Natural killer cell (primary cell): ENCODE results near the gene COL11A2. TPM values are rescaled to one million over a fixed set of nuclear protein-coding genes. Genes with fewer than 3 reads are reported as not detected.

ENCODE experiments used
- ATAC-seq, 3 donors: fragments of 150-1000 bp in 2 of 3; fragments of 200-7000 bp in 1 of 3; cut with Tn5 transposase; 1 replicate in 1 of 3; 2 replicates in 2 of 3; pipeline ENCODE4 v1.10.0; 2021; ENCODE audit warnings: mild to moderate bottlenecking in 2 of 3, moderate library complexity in 2 of 3
- DNase-seq, 2 donors: peaks; one replicate each; pipeline versions ENCODE4 v3.0.0 to v3.0.0-alpha.2; 2013 to 2021; ENCODE audit warnings: mixed read lengths in 1 of 2
- H3K27ac ChIP-seq: one replicate; pipeline ENCODE4 v1.5.1; 2013; ENCODE audit warnings: mild to moderate bottlenecking, low read length
- H3K27me3 ChIP-seq: one replicate; pipeline ENCODE4 v1.6.1; 2013; ENCODE audit warnings: low read length; ENCODE audit not compliant: control insufficient read depth, insufficient read depth
- H3K36me3 ChIP-seq: one replicate; pipeline ENCODE4 v1.6.1; 2013; ENCODE audit warnings: low read length; ENCODE audit not compliant: control insufficient read depth, insufficient read depth
- H3K4me1 ChIP-seq: one replicate; pipeline ENCODE4 v1.6.1; 2013; ENCODE audit warnings: low read length; ENCODE audit not compliant: control insufficient read depth, insufficient read depth
- H3K4me3 ChIP-seq: one replicate; pipeline ENCODE4 v1.5.1; 2013; ENCODE audit warnings: low read length
- H3K9me3 ChIP-seq: one replicate; pipeline ENCODE4 v1.6.1; 2013; ENCODE audit warnings: low read length; ENCODE audit not compliant: control insufficient read depth, insufficient read depth
- H3K27ac Mint-ChIP-seq, 2 donors: one replicate each; pipeline ENCODE4 v1.8.0; 2022; ENCODE audit warnings: mild to moderate bottlenecking in 2 of 2, mixed read lengths in 2 of 2, moderate library complexity in 1 of 2
- H3K27me3 Mint-ChIP-seq, 2 donors: one replicate each; pipeline ENCODE4 v1.8.0; 2022; ENCODE audit warnings: low read depth in 2 of 2, mixed read lengths in 2 of 2
- H3K36me3 Mint-ChIP-seq: one replicate; pipeline ENCODE4 v1.8.0; 2022; ENCODE audit warnings: mixed read lengths
- H3K4me1 Mint-ChIP-seq, 2 donors: one replicate each; pipeline ENCODE4 v1.8.0; 2022; ENCODE audit warnings: mixed read lengths in 2 of 2
- H3K4me3 Mint-ChIP-seq: one replicate; pipeline ENCODE4 v1.8.0; 2022; ENCODE audit warnings: mild to moderate bottlenecking, moderate library complexity, mixed read lengths
- H3K9me3 Mint-ChIP-seq, 2 donors: one replicate each; pipeline ENCODE4 v1.8.0; 2022; ENCODE audit warnings: mixed read lengths in 2 of 2
- WGBS: methylation state at CpG from one replicate; pipeline ENCODE4 v1.1.7; 2013; ENCODE audit warnings: missing lambda C conversion rate; ENCODE audit not compliant: insufficient coverage; 5-methylcytosine and 5-hydroxymethylcytosine counted together
- intact Hi-C: fragments of 100-400 bp; cut with micrococcal nuclease; formaldehyde crosslinking; loops from one replicate; pipeline ENCODE4 v1.14.2; 2022
- total RNA-seq, 4 donors: library from RNA; stranded (reverse); fragments of 120-200 nt in 1 of 4; gene quantifications; one replicate each; pipeline versions ENCODE4 v1.2.3 to v1.2.4, GENCODE V29; 2013 to 2022
- TF ChIP-seq, protein P1 (sequence below): fragments of 200-600 bp; IDR thresholded peaks from one replicate; pipeline ENCODE4 v1.8.0; 2022; ENCODE audit warnings: antibody characterized with exemption

The COL11A2 gene
- total RNA-seq, 3 donors from 2014 or later (not counting 1 experiment from before 2014, with no cell fraction given): 0.93 to 2.0 (median 0.94) TPM

DNA sequence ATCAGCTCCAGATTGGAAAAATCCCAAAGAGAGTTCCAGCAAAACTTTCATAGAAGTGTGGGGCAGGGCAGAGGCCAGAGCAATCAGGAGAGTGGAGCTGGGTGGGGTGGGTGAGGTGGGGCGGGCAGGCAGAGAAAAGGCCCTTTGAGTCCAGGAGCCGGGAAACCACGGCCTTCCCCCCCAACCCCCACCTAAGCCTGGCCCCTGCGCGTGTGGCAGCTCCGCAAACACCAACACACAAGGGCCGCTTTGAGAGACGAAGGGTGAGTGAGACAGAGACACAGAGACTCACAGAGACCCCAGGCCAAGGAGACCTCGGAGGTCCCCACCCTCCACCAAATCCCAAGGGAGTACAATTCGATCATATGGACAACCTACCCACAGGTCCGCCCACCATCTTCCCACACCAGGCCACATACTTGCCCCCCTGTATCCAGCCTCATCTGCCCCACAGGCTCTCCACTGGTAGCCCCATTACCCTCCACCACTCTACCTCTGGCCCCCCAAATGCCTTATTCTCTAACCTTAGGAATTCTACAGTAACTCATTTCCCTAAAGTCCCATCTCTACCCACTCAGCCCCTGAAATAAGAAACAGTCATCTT, 1.7 kb downstream of the COL11A2 start:
- Mint-ChIP-seq H3K4me1 (peaks cover 7 to 21% of the 10 kb centered on the region in 2 donors), H3K27ac (no peak overlapping the region), H3K36me3 (peaks cover 4% of the 10 kb centered on the region), H3K4me3 (no peak overlapping the region), H3K9me3 (no peaks in the 10 kb centered on the region), H3K27me3 (peaks cover 43 to 44% of the 10 kb centered on the region in 2 donors)
- H3K36me3 ChIP-seq: peaks cover 15% of the 10 kb centered on the region
- no peak overlapping the region for H3K27ac ChIP-seq
- TF ChIP-seq, protein P1, sequence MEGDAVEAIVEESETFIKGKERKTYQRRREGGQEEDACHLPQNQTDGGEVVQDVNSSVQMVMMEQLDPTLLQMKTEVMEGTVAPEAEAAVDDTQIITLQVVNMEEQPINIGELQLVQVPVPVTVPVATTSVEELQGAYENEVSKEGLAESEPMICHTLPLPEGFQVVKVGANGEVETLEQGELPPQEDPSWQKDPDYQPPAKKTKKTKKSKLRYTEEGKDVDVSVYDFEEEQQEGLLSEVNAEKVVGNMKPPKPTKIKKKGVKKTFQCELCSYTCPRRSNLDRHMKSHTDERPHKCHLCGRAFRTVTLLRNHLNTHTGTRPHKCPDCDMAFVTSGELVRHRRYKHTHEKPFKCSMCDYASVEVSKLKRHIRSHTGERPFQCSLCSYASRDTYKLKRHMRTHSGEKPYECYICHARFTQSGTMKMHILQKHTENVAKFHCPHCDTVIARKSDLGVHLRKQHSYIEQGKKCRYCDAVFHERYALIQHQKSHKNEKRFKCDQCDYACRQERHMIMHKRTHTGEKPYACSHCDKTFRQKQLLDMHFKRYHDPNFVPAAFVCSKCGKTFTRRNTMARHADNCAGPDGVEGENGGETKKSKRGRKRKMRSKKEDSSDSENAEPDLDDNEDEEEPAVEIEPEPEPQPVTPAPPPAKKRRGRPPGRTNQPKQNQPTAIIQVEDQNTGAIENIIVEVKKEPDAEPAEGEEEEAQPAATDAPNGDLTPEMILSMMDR: no peak
- no peak overlapping the region for H3K4me3 ChIP-seq
- 84% methylated on average over 10 of the region's 11 CpGs for WGBS
- ATAC-seq: no peak
- H3K4me1 ChIP-seq: peaks cover 21% of the 10 kb centered on the region
- H3K27me3 ChIP-seq: peaks cover 19% of the 10 kb centered on the region
- no peaks in the 10 kb centered on the region for H3K9me3 ChIP-seq
- no peak for DNase-seq
- intact Hi-C loops: no loop called here

DNA sequence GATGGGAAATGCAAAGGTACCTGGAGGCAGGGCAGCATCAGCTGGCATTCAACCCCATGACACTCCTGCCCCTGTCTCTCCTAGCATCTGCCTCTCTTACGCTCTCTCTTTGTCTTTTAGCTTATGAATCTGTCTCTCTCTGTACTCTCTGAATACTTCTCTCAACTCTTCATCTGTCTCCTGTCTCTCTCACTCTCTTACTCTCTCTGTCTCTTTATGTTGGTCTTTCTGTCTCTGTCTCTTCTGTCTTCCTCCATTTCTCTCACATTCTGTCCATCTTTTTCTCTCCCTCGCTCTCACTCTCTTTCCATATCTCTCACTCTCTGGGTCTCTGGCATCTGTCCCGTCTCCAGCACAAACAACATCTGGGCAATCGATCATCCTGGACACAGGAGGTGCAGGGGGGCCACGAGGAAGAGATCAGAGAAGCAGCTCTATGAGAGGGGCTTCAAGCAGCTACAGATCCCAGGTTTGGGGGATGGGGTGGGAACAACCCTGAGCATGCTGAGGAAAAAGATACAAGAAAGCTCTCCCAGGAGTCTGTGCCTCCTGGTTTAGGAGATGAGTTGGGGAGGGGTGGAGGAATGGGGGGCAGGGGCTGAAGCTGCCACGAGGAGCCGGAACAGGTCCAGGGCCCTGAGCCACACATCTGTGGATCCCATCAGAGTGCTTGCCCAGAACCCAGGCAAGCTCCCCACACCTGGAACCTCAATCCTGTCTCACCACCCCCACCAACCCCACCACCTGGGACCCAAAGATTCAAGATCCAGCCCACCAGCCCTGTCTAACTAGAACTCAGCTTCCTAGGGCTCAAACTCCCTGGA, 2.4 kb downstream of the COL11A2 start:
- Mint-ChIP-seq H3K4me3 (no peak overlapping the region), H3K27me3 (peaks cover 43 to 45% of the 10 kb centered on the region in 2 donors), H3K36me3 (no peaks in the 10 kb centered on the region), H3K9me3 (no peaks in the 10 kb centered on the region), H3K27ac (no peak overlapping the region), H3K4me1 (peaks cover 7 to 20% of the 10 kb centered on the region in 2 donors)
- H3K27ac ChIP-seq: no peak overlapping the region
- WGBS: 62% methylated on average over 7 of the region's 7 CpGs
- ATAC-seq (no peak), DNase-seq (no peak)
- peaks cover 21% of the 10 kb centered on the region for H3K4me1 ChIP-seq
- H3K9me3 ChIP-seq: no peaks in the 10 kb centered on the region
- no peak overlapping the region for H3K4me3 ChIP-seq
- H3K36me3 ChIP-seq: peaks cover 7% of the 10 kb centered on the region
- peaks cover 25% of the 10 kb centered on the region for H3K27me3 ChIP-seq
- intact Hi-C loops: no loop called here
- TF ChIP-seq, protein P1: no peak

DNA sequence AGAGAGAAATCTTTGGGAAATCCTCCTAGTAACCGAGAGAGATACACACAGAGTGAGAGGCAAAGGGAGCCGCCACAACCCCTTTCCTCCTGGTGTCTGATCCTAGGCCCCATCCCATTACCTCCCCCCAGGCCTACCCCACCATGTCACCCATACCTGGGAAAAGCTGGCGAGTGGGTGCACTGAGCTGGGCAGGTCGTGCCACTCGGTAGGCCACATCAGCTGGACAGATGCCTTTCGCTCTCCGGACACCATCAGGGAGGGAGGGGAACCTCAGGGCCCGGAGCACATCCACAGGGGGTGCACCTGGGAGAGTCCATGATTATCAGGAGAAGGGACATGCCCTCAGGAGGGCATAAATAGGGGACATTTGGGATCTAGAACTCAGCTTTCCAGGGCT, 3.1 kb downstream of the COL11A2 start:
- peaks cover 7 to 26% of the 10 kb centered on the region in 2 donors for H3K4me1 Mint-ChIP-seq
- WGBS: 92% methylated on average over 8 of the region's 8 CpGs
- H3K27me3 Mint-ChIP-seq: peaks cover 43 to 52% of the 10 kb centered on the region in 2 donors
- Histone ChIP-seq H3K36me3 (peaks cover 2% of the 10 kb centered on the region), H3K27me3 (peaks cover 25% of the 10 kb centered on the region), H3K9me3 (no peaks in the 10 kb centered on the region), H3K4me3 (no peak overlapping the region), H3K4me1 (peaks cover 22% of the 10 kb centered on the region), H3K27ac (no peak overlapping the region)
- no peak overlapping the region for H3K4me3 Mint-ChIP-seq
- H3K9me3 Mint-ChIP-seq: no peaks in the 10 kb centered on the region
- ATAC-seq: no peak
- intact Hi-C loops: no loop called here
- H3K36me3 Mint-ChIP-seq: no peaks in the 10 kb centered on the region
- DNase-seq: no peak
- no peak overlapping the region for H3K27ac Mint-ChIP-seq
- TF ChIP-seq, protein P1: no peak
